ENCODE data around the gene BRD3OS. TPM values are rescaled to one million over a fixed set of nuclear protein-coding genes. Genes with fewer than 3 reads are reported as not detected.

The BRD3OS gene
- total and polyA plus RNA-seq, 2 of the 4 experiments (the other 2 are of a cell fraction) = 15.8 to 20.7 TPM

- H4K8ac ChIP-seq (ENCODE audit: low read depth in 2 of 2, low read length in 2 of 2) = no peak overlapping the region
- dilution Hi-C loops (cut with HindIII; ENCODE audit: low sequenced_read_pairs, unreplicated experiment) (no loop called here), intact Hi-C loops (cut with micrococcal nuclease) (no loop called here), in situ Hi-C loops (cut with MboI; ENCODE audit: low sequenced_read_pairs) (no loop called here)
- no peaks in the 10 kb centered on the region for H3K36me3 ChIP-seq (ENCODE audit: control insufficient read depth, insufficient read depth, low read length)
- no peaks in the 10 kb centered on the region for H3K27me3 ChIP-seq (ENCODE audit: control insufficient read depth, insufficient read depth, low read length)
- BruUV-seq (replicated peaks) = no TSS peak
- H2AK9ac ChIP-seq (replicated peaks; ENCODE audit: low read depth, low read length, poor library complexity) = no peak overlapping the region
- no peak overlapping the region for H2BK120ac ChIP-seq (ENCODE audit: low read depth, low read length)
- H3K18ac ChIP-seq (ENCODE audit: low read depth, low read length) = no peak overlapping the region
- H2AFZ ChIP-seq (replicated peaks; ENCODE audit: low read length, poor library complexity) = no peak overlapping the region
- no peak overlapping the region for H3K4ac ChIP-seq (ENCODE audit: low read depth, low read length)
- ChIA-PET POLR2A (ENCODE audit: unreplicated experiment) (no interaction called here), CTCF (no interaction called here)
- H3K9me1 ChIP-seq (ENCODE audit: insufficient read depth, low read length) = peaks cover 30% of the 10 kb centered on the region
- H3K9me3 ChIP-seq (ENCODE audit: control insufficient read depth, insufficient read depth, low read length) = no peaks in the 10 kb centered on the region
- ATAC-seq (ENCODE audit: low read depth) = no peak
- H3K4me2 ChIP-seq (ENCODE audit: low read depth, low read length) = no peak overlapping the region
- H3K27ac ChIP-seq (ENCODE audit: insufficient read depth, low read length) = no peak overlapping the region
- TF ChIP-seq USF2 (IDR thresholded peaks at IDR 0.05; ENCODE audit: low read depth, low read length) = no peak
- no peak for TF ChIP-seq MAFK (IDR thresholded peaks at IDR 0.05; ENCODE audit: low read depth, low read length)
- no peak for TF ChIP-seq NFE2L2 (IDR thresholded peaks at IDR 0.05; ENCODE audit: low read depth, low read length)
- no peak for TF ChIP-seq FOS (IDR thresholded peaks at IDR 0.05; ENCODE audit: low read depth, low read length)
- TF ChIP-seq SMC3 (IDR thresholded peaks at IDR 0.05; ENCODE audit: low read depth, low read length) = no peak
- TF ChIP-seq BHLHE40 (IDR thresholded peaks at IDR 0.05; ENCODE audit: low read depth, low read length) = no peak
- no peak for TF ChIP-seq POLR2A (IDR thresholded peaks at IDR 0.05; ENCODE audit: low read depth, low read length)
- no peak for TF ChIP-seq RAD21 (IDR thresholded peaks at IDR 0.05; ENCODE audit: low read length)
- TF ChIP-seq CHD1 (IDR thresholded peaks at IDR 0.05; ENCODE audit: low read depth, low read length) = no peak
- no peak for TF ChIP-seq CEBPB (IDR thresholded peaks at IDR 0.05; ENCODE audit: low read depth, low read length)
- TF ChIP-seq RCOR1 (IDR thresholded peaks at IDR 0.05; ENCODE audit: insufficient replicate concordance, low read length) = no peak
- no peak for TF ChIP-seq MAZ (IDR thresholded peaks at IDR 0.05; ENCODE audit: borderline replicate concordance, low read depth, low read length)
- no peak for TF ChIP-seq RFX5 (IDR thresholded peaks at IDR 0.05; ENCODE audit: low read depth, low read length)
- TF ChIP-seq CTCF (conservative IDR thresholded peaks at IDR 0.05; ENCODE audit: low read depth, low read length) = no peak
- no peak for TF ChIP-seq MXI1 (IDR thresholded peaks at IDR 0.05; ENCODE audit: borderline replicate concordance, low read depth, low read length)
- TF ChIP-seq ELK1 (IDR thresholded peaks at IDR 0.05; ENCODE audit: borderline replicate concordance, low read depth, low read length) = no peak
- no peak overlapping the region for H2AK5ac ChIP-seq (ENCODE audit: low read depth, low read length)
- DNase-seq = no peak
- no peak overlapping the region for H2BK20ac ChIP-seq (ENCODE audit: low read depth, low read length)
- peaks cover 30 to 99% of the 10 kb centered on the region in 2 experiments for H3K79me1 ChIP-seq (ENCODE audit: low read depth in 1 of 2, low read length in 2 of 2)
- H4K91ac ChIP-seq (ENCODE audit: insufficient read depth, low read depth, low read length) = no peak overlapping the region
- H3K9ac ChIP-seq (ENCODE audit: low read depth, low read length) = no peak overlapping the region
- H4K20me1 ChIP-seq (ENCODE audit: insufficient read depth, low read length) = peaks cover 100% of the 10 kb centered on the region
- no peak overlapping the region for H3K14ac ChIP-seq (replicated peaks; ENCODE audit: low read depth, low read length)
- no peak overlapping the region; the same call in 1 of the 2 replicates for H3K23ac ChIP-seq (ENCODE audit: low read depth, low read length)
- H3K4me1 ChIP-seq (ENCODE audit: control insufficient read depth, insufficient read depth, low read length) = peaks cover 25% of the 10 kb centered on the region
- 100% methylated on average over 1 of the region's 17 CpGs; no CpG with 5 or more reads in 1 of the 2 experiments for WGBS, 2 experiments (ENCODE audit: extremely low coverage in 2 of 2, insufficient read length in 1 of 2)
- H3K4me3 ChIP-seq (ENCODE audit: insufficient read depth, low read depth, low read length) = no peak overlapping the region
- no peak overlapping the region for H2BK5ac ChIP-seq (ENCODE audit: low read depth, low read length, poor library complexity, severe bottlenecking)
- H4K5ac ChIP-seq (ENCODE audit: low read depth, low read length) = no peak overlapping the region
- no peak overlapping the region for H3K56ac ChIP-seq (ENCODE audit: extremely low read depth, insufficient read depth, low read length)
- no peak overlapping the region for H2BK15ac ChIP-seq (ENCODE audit: low read depth, low read length)
These were observed 49.0 kb upstream of the BRD3OS start for GRCh38 chr9:133976191-133976861.
